ENCODE data around the gene HIF1AN. TPM values are rescaled to one million over a fixed set of nuclear protein-coding genes. Genes with fewer than 3 reads are reported as not detected.

The HIF1AN gene
- total and polyA plus RNA-seq, 2 of the 8 experiments (the other 6 are each of a cell fraction or from before 2014, with no cell fraction given) = 10.9 to 62.8 TPM

GRCh38 chr10:100537475-100537874 is 1.7 kb downstream of the HIF1AN start:
- Histone ChIP-seq H3K79me1 (ENCODE audit: low read depth, low read length) (peaks cover 4% of the 10 kb centered on the region), H2BK15ac (ENCODE audit: low read length) (no peak overlapping the region), H3K27me3 (replicated peaks in 1 of 4; ENCODE audit: control insufficient read depth in 3 of 4, extremely low read depth in 1 of 4, insufficient read depth in 3 of 4, low read length in 3 of 4) (no peaks in the 10 kb centered on the region), H4K91ac (replicated peaks; ENCODE audit: insufficient read length, low read length) (no peak overlapping the region), H3K9ac (replicated peaks in 1 of 4; ENCODE audit: extremely low read depth in 1 of 4, low read depth in 3 of 4, low read length in 3 of 4) (no peak overlapping the region), H3K79me2 (ENCODE audit: control insufficient read depth in 1 of 2, insufficient read depth in 2 of 2, low read length in 2 of 2) (peaks cover 10 to 35% of the 10 kb centered on the region in 2 experiments), H2AFZ (ENCODE audit: low read length) (no peak overlapping the region), H3K4me1 (replicated peaks in 1 of 4; ENCODE audit: control insufficient read depth in 3 of 4, insufficient read depth in 4 of 4, low read length in 3 of 4) (peaks cover 0 to 9% (median 5%) of the 10 kb centered on the region in 4 experiments; a peak in 5 of 7 replicates), H3K27ac (ENCODE audit: low read depth, low read length) (no peak overlapping the region), H3K4me3 (ENCODE audit: extremely low read depth in 1 of 4, insufficient read depth in 2 of 4, low read depth in 3 of 4, low read length in 4 of 4) (no peak overlapping the region), H3K36me3 (ENCODE audit: control insufficient read depth in 2 of 4, insufficient read depth in 4 of 4, low read length in 3 of 4) (peaks cover 11 to 44% (median 32%) of the 10 kb centered on the region in 4 experiments), H3K4me2 (ENCODE audit: insufficient read depth in 1 of 2, low read depth in 2 of 2, low read length in 2 of 2) (peak overlapping the region in 1 of 2 experiments; percentile 85; a peak in 1 of 4 replicates), H3K18ac (ENCODE audit: extremely low read depth, low read length) (no peak overlapping the region), H2BK12ac (ENCODE audit: low read depth, low read length) (no peak overlapping the region), H3K23me2 (ENCODE audit: low read depth, low read length) (peaks cover 3% of the 10 kb centered on the region; the same call in 1 of the 2 replicates), H2BK120ac (replicated peaks; ENCODE audit: low read depth, low read length) (no peak overlapping the region), H2BK5ac (ENCODE audit: low read depth, low read length) (no peak overlapping the region), H3K23ac (ENCODE audit: insufficient read length) (no peak overlapping the region), H3K9me3 (ENCODE audit: insufficient read depth in 2 of 2, low read depth in 1 of 2, low read length in 1 of 2) (no peaks in the 10 kb centered on the region), H2AK5ac (ENCODE audit: low read depth, low read length) (no peak overlapping the region), H2BK20ac (ENCODE audit: low read length) (no peak overlapping the region), H4K8ac (ENCODE audit: extremely low read depth, insufficient read depth, low read length) (no peak overlapping the region), H4K20me1 (replicated peaks in 1 of 2; ENCODE audit: control insufficient read depth in 1 of 2, insufficient read depth in 2 of 2, low read length in 2 of 2) (peaks cover 6 to 10% of the 10 kb centered on the region in 2 experiments), H3K14ac (ENCODE audit: insufficient read length) (no peak overlapping the region), H3K56ac (replicated peaks; ENCODE audit: insufficient read length, low read depth, low read length) (no peak overlapping the region), H3K4ac (replicated peaks; ENCODE audit: insufficient read length, low read depth, low read length) (no peak overlapping the region), H4K5ac (ENCODE audit: insufficient read length, low read depth, low read length) (no peak overlapping the region)
- FAIRE-seq = no peak
- TF ChIP-seq SIRT6 (IDR thresholded peaks at IDR 0.05; ENCODE audit: low read length) = no peak
- no peak for TF ChIP-seq BACH1 (IDR thresholded peaks at IDR 0.05; ENCODE audit: low read length)
- no peak for TF ChIP-seq SRF (IDR thresholded peaks at IDR 0.05; ENCODE audit: low read depth, low read length)
- no peak for TF ChIP-seq BCL11A (IDR thresholded peaks at IDR 0.05; ENCODE audit: low read depth in 2 of 2, low read length in 2 of 2)
- TF ChIP-seq CEBPB (IDR thresholded peaks at IDR 0.05; ENCODE audit: low read depth, low read length) = no peak
- no peak for TF ChIP-seq GTF2F1 (IDR thresholded peaks at IDR 0.05; ENCODE audit: borderline replicate concordance, low read depth, low read length)
- no peak for TF ChIP-seq SAP30 (IDR thresholded peaks at IDR 0.05; ENCODE audit: insufficient read depth, insufficient replicate concordance, low read length)
- no peak for TF ChIP-seq NANOG (IDR thresholded peaks at IDR 0.05; ENCODE audit: insufficient read depth, low read depth, low read length, poor library complexity, severe bottlenecking)
- TF ChIP-seq, protein P1, sequence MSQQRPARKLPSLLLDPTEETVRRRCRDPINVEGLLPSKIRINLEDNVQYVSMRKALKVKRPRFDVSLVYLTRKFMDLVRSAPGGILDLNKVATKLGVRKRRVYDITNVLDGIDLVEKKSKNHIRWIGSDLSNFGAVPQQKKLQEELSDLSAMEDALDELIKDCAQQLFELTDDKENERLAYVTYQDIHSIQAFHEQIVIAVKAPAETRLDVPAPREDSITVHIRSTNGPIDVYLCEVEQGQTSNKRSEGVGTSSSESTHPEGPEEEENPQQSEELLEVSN (IDR thresholded peaks at IDR 0.05) = no peak
- no peak for TF ChIP-seq TAF1 (IDR thresholded peaks at IDR 0.05; ENCODE audit: low read depth, low read length)
- TF ChIP-seq JUND (IDR thresholded peaks at IDR 0.05; ENCODE audit: low read length) = no peak
- TF ChIP-seq SP4 (IDR thresholded peaks at IDR 0.05; ENCODE audit: low read length) = no peak
- WGBS, 2 experiments (ENCODE audit: extremely low coverage in 1 of 2, insufficient coverage in 1 of 2, insufficient read length in 1 of 2, insufficient replicate concordance in 2 of 2, low coverage in 1 of 2, low lambda C conversion rate in 2 of 2, missing lambda C conversion rate in 1 of 2) = 89% methylated on average over 4 of the region's 4 CpGs; no CpG with 5 or more reads in 1 of the 2 experiments
- no peak for DNase-seq (ENCODE audit: low read depth in 1 of 2, low spot score in 2 of 2)
- POLR2A ChIA-PET (ENCODE audit: partially characterized antibody) = no interaction called here
- CTCF ChIA-PET (ENCODE audit: partially characterized antibody) = interaction anchor here (0.7 to 8.0 kb wide), 6 partner anchors 11 to 395 kb away, joined by 3 to 70 read pairs (median 11); partner anchors contain the start of gene SEC31B

Data from H1 (cell line).